Upper lobe of left lung (tissue), 6 donors: Measurements from ENCODE around the gene PLCG2. TPM values are rescaled to one million over a fixed set of nuclear protein-coding genes. Genes with fewer than 3 reads are reported as not detected.
A peak's percentile ranks its signal among the peaks of the same experiment; 100 is the strongest.

Source experiments
- ATAC-seq, 2 donors: fragments of 200-7000 bp; cut with Tn5 transposase; one replicate each; pipeline ENCODE4 v1.9.1; 2022; ENCODE audit warnings: mild to moderate bottlenecking in 2 of 2, moderate library complexity in 2 of 2; ENCODE audit not compliant: low FRiP score in 2 of 2
- DNase-seq, 2 donors: peaks; one replicate each; pipeline ENCODE4 v3.0.0-alpha.2; 2019 to 2020
- H3K27ac ChIP-seq, 4 donors: fragments of 200-600 bp; sonication (generic); one replicate each; pipeline ENCODE4 v1.5.1; 2016 to 2019
- H3K27me3 ChIP-seq, 4 donors: fragments of 200-600 bp; sonication (generic); one replicate each; pipeline ENCODE4 v1.5.1; 2017 to 2019
- H3K36me3 ChIP-seq, 4 donors: fragments of 200-600 bp; sonication (generic); one replicate each; pipeline ENCODE4 v1.5.1; 2016 to 2019
- H3K4me1 ChIP-seq, 4 donors: fragments of 200-600 bp; sonication (generic); one replicate each; pipeline ENCODE4 v1.5.1; 2018 to 2019
- H3K4me3 ChIP-seq, 4 donors: fragments of 200-600 bp; sonication (generic); one replicate each; pipeline ENCODE4 v1.5.1; 2017 to 2019; ENCODE audit warnings: mild to moderate bottlenecking in 2 of 4, moderate library complexity in 1 of 4
- H3K9me3 ChIP-seq, 4 donors: fragments of 200-600 bp; sonication (generic); one replicate each; pipeline ENCODE4 v1.5.1; 2018 to 2019
- CTCF ChIP-seq, 6 experiments: fragments of 450-650 bp in 4 of 6; fragments of 200-600 bp in 2 of 6; sonication (generic) in 2 of 6; IDR thresholded peaks; one replicate each; pipeline ENCODE4 v1.5.1; 2016 to 2019; ENCODE audit warnings: antibody characterized with exemption in 6 of 6
- EP300 ChIP-seq, 4 donors: sonication (generic); formaldehyde crosslinking; IDR thresholded peaks; one replicate each; pipeline ENCODE4 v1.5.1; 2017; ENCODE audit warnings: antibody characterized with exemption in 4 of 4, control low read depth in 2 of 4
- POLR2A ChIP-seq, 4 donors: fragments of 450-650 bp; IDR thresholded peaks; one replicate each; pipeline ENCODE4 v1.5.1; 2016 to 2017; ENCODE audit warnings: antibody characterized with exemption in 4 of 4, mild to moderate bottlenecking in 2 of 4
- POLR2AphosphoS5 ChIP-seq, 2 donors: sonication (generic); formaldehyde crosslinking; IDR thresholded peaks; one replicate each; pipeline ENCODE4 v1.5.1; 2017; ENCODE audit warnings: antibody characterized with exemption in 2 of 2
- WGBS, 2 donors: methylation state at CpG; one replicate each; pipeline ENCODE4 v1.1.5; 2017 to 2018; 5-methylcytosine and 5-hydroxymethylcytosine counted together
- total RNA-seq, 6 donors: library from RNA; depleted of rRNA in 4 of 6; stranded (reverse); fragments of >200 nt in 4 of 6; gene quantifications; one replicate each; pipeline versions ENCODE4 v1.1.0 to v1.2.1, GENCODE V29; 2016 to 2021
- donor health status: DM: no; HTN: no; CAD: no; lungs with moderate emphysema.
- donor health status: DM: no; HTN: yes; CAD: no; lungs with severe emphysema.

The PLCG2 gene
- total RNA-seq, 6 donors from 2014 or later: 13.8 to 85.9 (median 35.1) TPM

- H3K36me3 ChIP-seq: peaks cover 0 to 10% (median 0%) of the 10 kb centered on the region in 4 donors
- no peaks in the 10 kb centered on the region for H3K9me3 ChIP-seq
- TF ChIP-seq POLR2A (IDR thresholded peaks at IDR 0.05): no peak
- no peak for TF ChIP-seq POLR2AphosphoS5 (IDR thresholded peaks at IDR 0.05)
- 75 to 78% methylated on average over 7 of the region's 7 CpGs for WGBS, 2 donors
- H3K4me1 ChIP-seq: peaks cover 8 to 14% (median 12%) of the 10 kb centered on the region in 4 donors
- no peak for ATAC-seq
- peak overlapping the region in 1 of 4 donors; percentile 10 for H3K27ac ChIP-seq
- no peak for DNase-seq
- no peak overlapping the region for H3K4me3 ChIP-seq
- no peaks in the 10 kb centered on the region for H3K27me3 ChIP-seq
Measured at GRCh38 chr16:81785138-81785924, 6.2 kb downstream of the PLCG2 start.

- 71 to 77% methylated on average over 5 to 6 of the region's 6 CpGs for WGBS, 2 donors
- ATAC-seq (no peak), DNase-seq (no peak)
- Histone ChIP-seq H3K4me1 (peaks cover 9 to 11% (median 10%) of the 10 kb centered on the region in 4 donors), H3K9me3 (no peaks in the 10 kb centered on the region), H3K4me3 (no peak overlapping the region), H3K36me3 (peaks cover 0 to 10% (median 0%) of the 10 kb centered on the region in 4 donors), H3K27me3 (no peaks in the 10 kb centered on the region), H3K27ac (no peak overlapping the region)
- TF ChIP-seq CTCF (IDR thresholded peaks at IDR 0.05): no peak
- no peak for TF ChIP-seq POLR2A (IDR thresholded peaks at IDR 0.05)
- no peak for TF ChIP-seq POLR2AphosphoS5 (IDR thresholded peaks at IDR 0.05)
- no peak for TF ChIP-seq EP300 (IDR thresholded peaks at IDR 0.05)
Measured at GRCh38 chr16:81786321-81786720, 7.2 kb downstream of the PLCG2 start.

GRCh38 chr16:81786868-81787267, 7.8 kb downstream of the PLCG2 start:
- no peaks in the 10 kb centered on the region for H3K9me3 ChIP-seq
- H3K4me3 ChIP-seq: no peak overlapping the region
- peaks cover 9 to 11% (median 10%) of the 10 kb centered on the region in 4 donors for H3K4me1 ChIP-seq
- no peak for ATAC-seq
- H3K27me3 ChIP-seq: no peaks in the 10 kb centered on the region
- H3K36me3 ChIP-seq: peaks cover 0 to 10% (median 0%) of the 10 kb centered on the region in 4 donors
- 68 to 92% methylated on average over 2 of the region's 2 CpGs for WGBS, 2 donors
- no peak for DNase-seq
- TF ChIP-seq POLR2AphosphoS5 (IDR thresholded peaks at IDR 0.05) (no peak), POLR2A (IDR thresholded peaks at IDR 0.05) (no peak)
- no peak overlapping the region for H3K27ac ChIP-seq

- DNase-seq (no peak), ATAC-seq (no peak)
- Histone ChIP-seq H3K27ac (no peak overlapping the region), H3K4me3 (no peak overlapping the region), H3K4me1 (peaks cover 9 to 11% (median 10%) of the 10 kb centered on the region in 4 donors), H3K9me3 (no peaks in the 10 kb centered on the region), H3K27me3 (no peaks in the 10 kb centered on the region), H3K36me3 (peaks cover 0 to 10% (median 0%) of the 10 kb centered on the region in 4 donors)
- TF ChIP-seq EP300 (IDR thresholded peaks at IDR 0.05) (no peak), CTCF (IDR thresholded peaks at IDR 0.05) (no peak), POLR2A (IDR thresholded peaks at IDR 0.05) (no peak), POLR2AphosphoS5 (IDR thresholded peaks at IDR 0.05) (no peak)
- 77 to 79% methylated on average over 6 of the region's 6 CpGs for WGBS, 2 donors
Measured at GRCh38 chr16:81787659-81788058, 8.6 kb downstream of the PLCG2 start.

- Histone ChIP-seq H3K27ac (no peak overlapping the region), H3K27me3 (no peaks in the 10 kb centered on the region), H3K9me3 (no peaks in the 10 kb centered on the region), H3K4me3 (no peak overlapping the region), H3K36me3 (peaks cover 0 to 10% (median 0%) of the 10 kb centered on the region in 4 donors), H3K4me1 (peaks cover 0 to 5% (median 0%) of the 10 kb centered on the region in 4 donors)
- DNase-seq (no peak), ATAC-seq (no peak)
- 78 to 87% methylated on average over 5 of the region's 5 CpGs for WGBS, 2 donors
- no peak for TF ChIP-seq EP300 (IDR thresholded peaks at IDR 0.05)
- no peak for TF ChIP-seq POLR2A (IDR thresholded peaks at IDR 0.05)
- TF ChIP-seq CTCF (IDR thresholded peaks at IDR 0.05): no peak
- TF ChIP-seq POLR2AphosphoS5 (IDR thresholded peaks at IDR 0.05): no peak
Measured at GRCh38 chr16:81790277-81790676, 11.2 kb downstream of the PLCG2 start.
